Activated gamma-delta T cell treated with Interleukin-2 at 50 U/mL for 16 hours (primary cell): ENCODE data around the gene IFNG.

ENCODE experiments used
- DNase-seq: peaks from one replicate; pipeline ENCODE4 v3.0.0-alpha.2; 2020

Gene IFNG

DNA sequence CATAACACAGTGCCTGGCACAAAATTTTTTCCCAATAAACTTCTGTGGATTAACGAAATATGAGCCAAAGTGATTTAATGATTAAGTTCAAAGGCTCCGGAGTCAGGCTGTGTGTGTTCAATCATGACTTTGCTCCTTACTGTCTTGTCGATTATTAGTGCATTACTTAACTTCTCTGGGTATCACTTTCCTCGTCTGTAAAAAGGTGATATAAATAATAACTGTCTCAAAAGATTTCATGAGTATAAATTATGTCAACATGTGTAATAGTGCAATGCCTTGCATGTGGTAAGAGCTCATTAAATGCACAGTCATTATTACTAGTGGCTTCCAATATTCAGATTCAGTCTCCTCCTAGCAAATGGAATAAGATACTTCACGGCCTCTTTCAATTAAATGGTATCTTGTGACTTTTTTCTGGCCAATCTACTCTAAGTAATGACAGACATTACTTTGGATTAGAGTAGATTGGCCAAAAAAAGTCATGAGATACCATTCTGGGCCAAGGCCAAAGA lies 6.8 kb upstream of the IFNG start:
- DNase-seq: no peak

DNA sequence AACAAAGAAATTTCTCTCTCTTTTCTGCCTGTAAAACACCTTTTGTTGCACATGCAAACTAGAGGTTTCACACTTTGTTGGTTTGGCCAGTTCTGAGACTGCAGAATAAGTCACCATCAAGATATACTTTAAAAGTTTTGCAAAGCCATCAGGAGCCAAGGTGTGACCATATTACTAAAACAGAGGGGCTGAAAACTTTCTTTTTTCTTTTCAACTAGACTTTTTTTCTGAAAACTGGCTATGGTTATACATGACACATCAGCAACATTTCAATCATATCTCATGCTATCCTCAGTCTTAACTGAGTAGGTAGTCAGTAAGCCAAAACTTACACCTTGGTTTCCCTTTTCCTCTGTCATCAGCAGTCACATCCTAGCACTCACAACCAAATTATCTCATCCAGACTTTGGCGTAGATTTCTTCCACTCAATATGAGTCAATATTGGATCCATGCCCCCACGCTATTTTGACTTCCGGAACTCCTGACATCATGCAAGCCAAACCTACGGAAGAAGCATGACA lies 4.1 kb upstream of the IFNG start:
- DNase-seq: no peak

DNA sequence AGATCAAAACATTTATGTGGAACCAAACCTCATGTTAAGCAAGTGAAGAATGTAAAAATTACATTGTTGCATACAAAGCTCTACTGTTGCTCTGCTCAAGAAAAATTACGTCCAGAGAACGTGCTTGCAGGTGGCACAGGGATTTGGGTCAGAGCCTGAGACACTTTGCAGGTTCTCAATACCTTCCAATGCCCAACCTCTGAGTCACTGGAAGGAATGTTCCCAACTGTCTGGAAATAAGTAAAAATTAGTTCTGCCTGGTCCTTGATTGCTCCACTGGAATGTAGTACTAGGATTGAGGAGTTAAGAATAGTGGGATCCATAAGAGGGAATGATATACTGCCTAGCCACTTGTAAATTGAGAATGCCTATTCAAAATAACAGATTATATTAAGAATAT lies 2.8 kb upstream of the IFNG start:
- DNase-seq: no peak

DNA sequence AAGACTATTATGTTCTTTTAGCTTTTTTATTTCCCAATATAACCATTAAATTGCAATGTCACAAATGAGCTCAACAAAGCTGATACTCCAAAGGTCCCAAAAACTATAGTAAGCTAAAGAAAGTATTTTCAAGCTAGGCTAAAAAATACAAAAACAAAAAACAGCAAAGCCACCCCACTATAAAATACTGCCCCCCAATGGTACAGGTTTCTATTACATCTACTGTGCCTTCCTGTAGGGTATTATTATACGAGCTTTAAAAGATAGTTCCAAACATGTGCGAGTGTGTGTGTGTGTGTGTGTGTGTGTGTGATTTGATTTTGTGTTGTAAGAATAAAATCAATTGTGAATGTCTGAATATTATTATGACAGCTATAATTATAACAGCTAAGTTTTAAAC lies 1.1 kb downstream of the IFNG start:
- no peak for DNase-seq

DNA sequence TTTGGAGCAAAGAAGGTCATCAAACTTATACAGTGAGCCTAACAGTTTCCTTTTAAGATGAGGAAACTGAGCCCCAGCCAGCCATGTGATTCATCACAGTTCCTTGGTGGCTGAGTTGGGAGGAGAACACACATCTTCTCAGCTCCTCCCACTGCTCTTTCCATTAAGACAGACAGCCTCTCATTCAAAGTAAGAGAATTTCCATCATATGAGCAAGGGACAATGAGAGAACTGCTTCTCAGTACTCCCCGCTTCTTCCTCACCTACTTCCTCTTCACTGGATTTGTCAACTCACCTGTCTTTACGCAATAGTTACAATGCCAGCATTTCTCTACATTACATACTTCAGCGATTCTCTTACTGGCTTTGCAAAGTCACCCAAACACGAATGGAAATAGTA lies 2.2 kb downstream of the IFNG start:
- DNase-seq: no peak

DNA sequence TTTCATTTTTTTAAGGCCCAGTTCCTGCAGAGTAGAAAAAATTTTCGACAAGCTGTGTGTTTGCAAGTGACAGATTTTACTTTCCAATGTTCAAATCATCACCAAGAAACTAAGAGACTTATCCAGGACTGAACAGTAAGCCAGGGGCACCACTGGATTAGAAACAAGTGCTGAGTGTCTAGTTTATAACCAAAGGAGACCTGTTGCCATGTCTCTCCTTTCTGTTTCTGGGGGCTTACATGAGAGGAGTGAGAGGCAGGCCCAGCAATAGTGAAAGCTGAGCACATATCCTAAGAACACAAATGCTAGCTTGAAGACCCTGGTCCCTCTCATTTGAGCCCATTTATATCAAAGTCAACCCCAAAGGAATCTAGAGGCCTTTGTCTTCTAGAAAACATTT lies 2.9 kb downstream of the IFNG start:
- no peak for DNase-seq

DNA sequence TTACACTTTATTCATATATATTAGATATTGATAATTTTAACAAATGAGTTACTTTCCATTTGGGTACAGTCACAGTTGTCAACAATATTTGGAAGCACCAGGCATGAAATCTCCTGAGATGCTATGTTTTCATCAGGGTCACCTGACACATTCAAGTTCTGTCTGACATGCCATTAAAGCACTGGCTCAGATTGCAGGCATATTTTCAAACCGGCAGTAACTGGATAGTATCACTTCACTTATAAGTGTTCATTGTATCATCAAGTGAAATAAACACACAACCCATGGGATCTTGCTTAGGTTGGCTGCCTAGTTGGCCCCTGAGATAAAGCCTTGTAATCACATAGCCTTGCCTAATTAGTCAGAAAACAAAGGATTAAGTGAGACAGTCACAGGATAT lies 4.8 kb downstream of the IFNG start:
- no peak for DNase-seq

DNA sequence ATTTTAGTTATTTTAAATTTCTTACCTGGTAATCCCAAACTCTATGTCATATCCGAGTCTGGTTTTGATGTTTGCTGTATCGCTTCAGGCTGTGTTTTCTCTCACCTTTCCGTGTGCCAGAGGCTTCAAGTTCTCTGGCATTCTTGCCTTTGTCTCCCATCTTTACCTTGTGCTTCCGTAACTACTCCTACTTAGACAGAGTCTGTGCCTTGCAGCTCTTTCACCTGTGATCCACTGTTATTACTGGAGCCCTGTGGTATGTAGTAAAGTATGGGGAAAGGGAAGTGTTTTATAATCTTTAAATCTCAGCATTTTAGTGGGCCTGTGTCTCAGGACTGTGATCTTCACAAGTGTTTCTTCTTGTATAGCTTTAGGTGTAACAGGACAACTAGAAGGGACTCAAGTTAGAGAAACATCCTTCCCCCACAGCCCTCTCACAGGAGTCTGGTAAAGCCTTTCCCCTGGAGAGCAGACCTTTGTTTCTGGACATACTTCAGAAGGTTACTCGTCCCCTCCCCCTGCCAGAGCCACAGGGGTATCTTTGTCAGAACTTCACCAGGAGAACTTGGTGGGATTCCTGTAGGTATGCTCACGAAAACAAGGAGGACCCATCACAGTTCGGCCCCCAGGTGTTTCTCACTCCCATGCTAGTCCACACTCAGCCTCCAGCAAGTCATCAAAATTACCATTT lies 11.1 kb downstream of the IFNG start:
- no peak for DNase-seq

DNA sequence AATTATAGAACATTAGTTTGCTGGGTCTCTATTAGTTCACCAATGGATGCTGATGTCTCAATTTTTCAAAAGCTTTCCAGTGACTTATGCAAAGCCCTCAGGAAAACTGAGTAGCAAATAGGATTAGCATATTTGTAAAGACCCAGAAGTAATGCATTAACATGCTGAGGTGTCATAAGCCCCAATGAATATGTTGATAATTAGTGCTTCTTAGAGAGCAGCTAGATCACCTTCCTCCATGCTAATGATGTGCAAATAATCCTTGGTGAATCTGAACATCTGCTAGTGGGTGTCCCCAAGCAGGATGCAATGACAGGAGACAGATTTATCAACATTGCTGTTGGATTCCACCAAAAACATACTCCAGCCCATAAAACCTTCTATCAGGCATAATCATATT lies 19.0 kb downstream of the IFNG start:
- DNase-seq: no peak

DNA sequence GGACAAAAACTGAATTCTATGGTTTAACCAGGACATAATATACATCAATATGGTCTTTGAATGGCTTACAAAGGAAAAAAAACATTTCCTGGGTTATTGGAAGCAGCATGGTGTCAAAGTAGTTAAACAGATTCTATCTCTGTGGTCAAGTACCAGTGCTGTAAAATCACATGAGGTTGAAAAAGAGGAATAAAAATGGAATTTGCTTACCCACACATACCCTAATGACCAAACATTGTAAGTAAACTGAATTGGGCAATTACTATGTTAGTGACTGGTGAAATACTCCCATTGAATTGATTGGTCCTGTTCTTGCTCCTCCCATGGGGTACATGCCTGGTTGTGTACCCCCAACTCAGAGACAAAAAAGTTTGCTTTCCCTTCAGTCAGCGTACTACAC lies 19.6 kb downstream of the IFNG start:
- DNase-seq: no peak

DNA sequence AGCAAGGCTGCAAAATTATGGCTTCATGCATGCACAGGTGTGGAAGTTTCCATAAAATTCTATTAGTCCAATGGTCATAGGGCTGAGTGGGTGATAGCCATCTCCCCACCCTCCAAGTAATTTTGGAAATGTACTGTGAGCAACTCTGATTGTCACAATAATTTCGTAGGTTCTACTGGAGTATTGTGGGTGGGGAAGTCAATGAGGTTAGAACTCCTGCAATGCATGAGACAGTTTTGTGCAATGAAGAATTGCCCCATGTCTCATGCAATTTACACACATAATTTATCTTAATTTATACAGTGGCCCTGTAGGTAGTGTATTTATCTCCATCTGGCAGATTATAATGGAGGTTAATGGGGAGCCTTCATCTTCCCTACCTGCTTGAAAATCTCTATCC lies 20.5 kb downstream of the IFNG start:
- no peak for DNase-seq

DNA sequence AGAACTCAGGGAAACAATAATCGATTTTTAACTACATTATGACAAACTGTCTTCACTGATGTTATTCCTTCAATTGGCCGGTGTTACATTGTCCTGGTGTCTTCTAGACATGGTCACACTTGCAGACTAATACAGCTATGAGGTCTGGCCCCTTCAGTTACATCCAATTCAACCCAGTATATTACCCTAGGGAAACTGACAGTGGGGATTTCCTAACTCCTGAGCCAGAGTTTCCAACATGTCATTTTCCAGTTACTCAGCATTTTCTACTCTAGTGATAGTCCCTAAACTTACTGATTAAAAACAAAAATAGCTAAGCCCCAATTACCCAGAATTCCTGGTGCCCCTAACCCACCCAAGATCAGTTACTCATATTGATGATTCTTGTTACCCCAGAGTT lies 21.1 kb downstream of the IFNG start:
- no peak for DNase-seq

DNA sequence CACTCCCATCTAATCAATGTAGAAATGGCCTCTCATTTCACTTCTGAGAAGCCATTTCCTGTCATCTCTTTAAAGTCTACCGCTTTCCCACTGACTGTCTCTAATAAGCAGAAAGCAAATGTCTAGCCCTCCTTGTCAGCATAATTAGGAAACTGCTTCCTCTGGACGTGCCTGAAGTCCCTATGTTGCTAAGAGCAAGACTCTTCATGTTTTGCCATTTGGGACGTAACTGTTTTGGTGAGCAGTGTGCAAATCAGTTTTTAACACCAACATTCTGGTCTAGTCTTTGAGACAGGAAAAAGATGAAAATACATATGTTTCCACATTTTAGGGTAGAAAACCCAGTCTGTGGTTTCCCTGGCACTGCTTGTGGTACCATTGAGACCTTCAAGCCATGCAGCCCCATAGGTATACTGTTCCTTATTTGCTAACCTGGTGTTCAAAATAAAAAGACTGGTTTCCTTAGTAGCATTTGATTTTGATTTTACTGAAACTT lies 22.2 kb downstream of the IFNG start:
- no peak for DNase-seq

DNA sequence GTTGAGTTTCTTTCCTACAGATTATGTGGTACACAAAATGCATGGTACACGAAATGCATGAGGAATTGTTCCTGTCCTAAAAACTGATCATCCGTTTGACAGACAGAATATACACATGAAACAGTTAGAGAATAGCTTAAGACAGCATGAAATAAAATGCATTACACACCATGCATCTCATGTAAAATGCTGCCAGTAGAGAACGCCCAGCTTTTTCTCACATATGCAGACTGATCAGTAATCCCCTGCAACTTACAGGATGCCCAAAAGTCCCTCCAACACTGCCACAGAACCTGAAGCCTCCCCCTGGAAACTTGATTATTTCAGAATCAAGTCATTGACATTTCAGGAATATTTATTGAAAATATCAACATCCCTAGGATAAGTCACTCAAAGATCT lies 24.0 kb downstream of the IFNG start:
- DNase-seq: no peak

DNA sequence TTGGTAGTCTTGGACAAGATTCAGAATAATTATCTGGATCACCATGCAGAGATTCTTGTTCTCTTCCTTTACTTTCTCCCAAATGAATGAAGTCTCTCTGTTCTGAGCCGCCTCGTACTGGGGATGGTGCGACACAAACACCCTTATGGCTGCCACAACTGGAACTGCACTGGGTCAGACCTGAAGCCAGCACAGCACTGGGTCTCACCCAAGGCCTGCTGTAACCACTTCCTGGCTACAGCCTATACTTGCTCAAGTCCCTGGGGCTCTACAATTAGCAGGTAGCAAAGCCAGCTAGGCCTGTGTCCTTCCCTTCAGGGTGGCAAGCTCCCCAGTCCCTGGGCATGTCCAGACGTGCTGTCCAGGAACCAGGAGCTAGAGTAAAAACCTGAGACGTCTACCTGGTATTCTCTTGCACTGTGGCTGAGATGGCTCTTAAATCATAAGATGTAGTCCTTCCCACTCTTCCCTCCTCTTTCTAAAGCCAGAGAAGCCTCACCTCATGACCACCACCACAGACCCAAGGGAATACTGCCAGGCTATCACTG lies 27.6 kb downstream of the IFNG start:
- DNase-seq: no peak

DNA sequence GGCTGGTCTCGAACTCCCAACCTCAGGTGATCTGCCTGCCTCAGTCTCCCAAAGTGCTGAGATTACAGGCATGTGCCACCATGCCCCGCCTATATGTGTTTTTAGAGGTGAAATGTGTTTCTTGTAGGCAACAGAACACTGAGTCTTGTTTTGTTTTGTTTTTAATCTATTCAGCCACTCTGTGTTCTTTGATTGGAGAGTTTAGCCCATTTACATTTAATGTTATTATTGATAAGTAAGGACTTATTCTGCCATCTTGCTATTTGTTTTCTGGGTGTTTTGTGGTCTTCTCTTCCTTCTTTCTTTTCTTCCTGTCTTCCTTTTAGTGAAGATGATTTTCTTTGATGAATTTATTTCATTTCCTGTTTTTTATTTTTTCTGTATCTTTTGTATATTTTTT lies 29.6 kb downstream of the IFNG start:
- no peak for DNase-seq

DNA sequence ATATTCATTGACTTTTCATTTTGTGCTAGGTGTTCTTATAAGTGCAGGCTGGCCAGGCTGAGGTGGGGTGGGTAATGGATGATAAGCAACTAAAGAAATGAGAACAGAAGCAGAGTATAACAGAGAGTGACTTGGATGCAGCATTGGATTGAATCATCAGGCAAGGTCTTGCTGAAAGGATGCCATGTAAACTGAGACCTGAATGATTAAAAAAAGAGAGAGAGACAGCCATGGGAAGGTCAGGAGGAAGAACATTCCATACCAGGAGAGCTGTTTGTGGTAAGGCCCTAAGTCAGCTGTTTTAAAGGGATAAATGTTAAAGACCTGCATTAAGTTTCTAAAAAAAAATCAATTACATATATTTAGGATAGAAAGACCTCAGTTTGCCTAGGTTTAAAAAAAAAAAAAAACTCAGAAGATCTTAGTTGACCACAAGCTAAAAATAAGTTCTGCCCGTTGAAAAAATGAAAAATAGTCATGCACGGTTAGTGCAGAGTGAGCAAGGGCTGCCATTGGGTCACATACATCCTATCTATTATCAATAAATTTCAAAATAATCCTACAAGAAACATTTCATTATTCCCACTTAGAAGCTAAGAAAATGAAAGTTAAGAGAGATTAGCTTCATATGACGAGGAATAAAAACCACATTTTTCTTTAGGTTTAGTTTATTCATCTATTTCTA lies 37.2 kb downstream of the IFNG start:
- DNase-seq: no peak

DNA sequence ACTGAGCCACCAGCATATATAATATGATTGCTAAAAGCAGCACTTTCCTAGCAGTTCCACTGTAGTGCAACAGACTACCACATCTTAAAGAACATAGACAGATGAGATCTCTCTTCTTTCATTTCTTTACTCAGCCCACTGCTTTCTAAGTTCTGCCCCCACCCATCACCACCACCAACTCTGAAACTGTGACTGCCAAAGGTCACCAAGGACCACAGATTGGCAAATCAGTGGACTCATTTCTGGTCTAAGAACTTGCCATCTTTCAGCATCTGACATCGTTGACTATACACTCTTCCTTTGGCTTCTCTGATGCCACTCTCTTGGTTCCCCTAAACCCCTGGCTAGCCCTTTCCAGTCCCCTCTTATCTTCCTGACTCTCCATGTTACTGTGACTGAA lies 38.4 kb downstream of the IFNG start:
- DNase-seq: no peak

DNA sequence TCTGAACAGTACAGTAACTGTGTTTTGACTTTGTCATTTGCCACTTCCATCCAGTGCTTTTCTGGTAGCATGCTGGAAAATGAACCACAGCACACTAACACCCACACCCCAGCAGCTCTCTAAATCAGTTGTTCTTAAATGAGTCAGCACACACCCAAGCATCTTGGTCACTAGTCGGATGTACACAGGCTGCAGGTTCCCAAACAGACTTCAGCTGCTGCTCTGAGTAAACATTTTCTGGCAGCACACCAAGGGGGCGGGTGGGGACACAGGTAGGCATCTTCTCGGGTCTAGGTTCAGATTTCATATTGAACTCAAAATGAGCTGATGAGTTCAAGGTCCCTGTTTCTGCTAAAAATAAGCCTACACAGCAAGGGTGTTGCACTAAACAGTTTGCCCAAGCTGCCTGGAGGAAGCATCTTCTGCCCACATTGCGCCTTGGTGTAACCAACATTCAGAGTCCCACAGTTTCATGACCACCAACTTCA lies 39.8 kb downstream of the IFNG start:
- DNase-seq: peak; percentile 47

DNA sequence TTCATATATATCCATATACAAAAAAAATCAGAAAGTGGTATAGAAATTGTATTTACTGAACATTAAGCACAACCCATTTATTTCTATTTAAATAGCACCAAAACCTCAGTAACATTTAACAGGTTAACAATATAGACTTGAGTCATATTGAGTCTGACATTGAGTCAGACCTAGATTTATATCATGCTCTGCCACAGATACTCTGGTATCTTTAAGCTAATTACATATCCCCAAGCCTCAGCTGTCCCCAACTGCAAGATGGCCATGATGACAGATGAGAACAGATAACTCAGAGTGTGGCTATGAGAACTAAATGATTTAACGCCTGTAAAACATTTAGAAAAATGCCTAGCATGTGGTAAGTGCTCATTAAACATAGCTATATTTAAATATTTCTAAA lies 40.3 kb downstream of the IFNG start:
- DNase-seq: no peak

DNA sequence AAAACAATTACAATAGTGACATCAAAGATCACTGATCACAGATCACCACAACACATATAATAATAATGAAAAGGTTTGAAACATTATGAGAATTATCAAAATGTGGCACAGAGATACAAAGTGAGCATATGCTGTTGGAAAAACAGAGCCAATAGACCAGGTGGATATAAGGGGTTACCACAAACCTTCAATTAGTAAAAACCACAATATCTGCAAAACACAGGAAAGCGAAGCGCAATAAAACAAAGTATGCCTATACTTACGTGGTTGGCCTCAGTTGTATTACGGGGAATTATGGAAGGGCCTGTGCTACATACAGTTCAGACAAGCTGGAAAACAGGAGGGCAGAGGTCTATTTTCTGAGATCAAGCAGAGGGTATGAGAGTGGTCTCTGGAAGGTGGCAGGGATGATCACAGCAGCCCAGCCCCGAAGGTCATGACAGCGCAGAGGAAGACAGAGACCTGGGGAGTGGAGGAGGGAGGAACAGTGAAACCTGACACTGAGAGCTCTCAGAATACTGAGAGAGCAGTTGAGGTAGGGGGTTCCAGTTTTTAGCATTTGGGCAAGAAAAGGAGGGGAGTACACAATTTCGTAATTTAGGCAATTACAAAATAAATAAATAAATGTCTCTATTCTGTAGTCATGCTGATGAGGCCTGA lies 41.3 kb downstream of the IFNG start:
- no peak for DNase-seq

DNA sequence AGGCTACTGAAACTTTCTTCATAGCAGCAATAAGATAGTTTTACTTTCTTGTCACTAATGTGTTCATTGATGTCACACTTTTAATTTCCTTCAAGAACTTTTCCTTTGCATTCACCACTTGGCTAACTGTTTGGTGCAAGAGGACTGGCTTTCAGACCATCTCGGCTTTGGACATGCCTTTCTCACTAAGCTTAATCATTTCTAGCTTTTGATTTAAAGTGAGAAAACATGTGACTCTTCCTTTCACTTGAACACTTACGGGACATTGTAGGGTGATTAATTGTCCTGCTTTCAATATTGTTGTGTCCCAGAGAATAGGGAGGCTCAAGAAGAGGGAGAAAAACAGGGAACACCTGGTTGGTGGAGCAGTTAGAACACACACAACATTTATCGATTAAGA lies 41.9 kb downstream of the IFNG start:
- DNase-seq: no peak

DNA sequence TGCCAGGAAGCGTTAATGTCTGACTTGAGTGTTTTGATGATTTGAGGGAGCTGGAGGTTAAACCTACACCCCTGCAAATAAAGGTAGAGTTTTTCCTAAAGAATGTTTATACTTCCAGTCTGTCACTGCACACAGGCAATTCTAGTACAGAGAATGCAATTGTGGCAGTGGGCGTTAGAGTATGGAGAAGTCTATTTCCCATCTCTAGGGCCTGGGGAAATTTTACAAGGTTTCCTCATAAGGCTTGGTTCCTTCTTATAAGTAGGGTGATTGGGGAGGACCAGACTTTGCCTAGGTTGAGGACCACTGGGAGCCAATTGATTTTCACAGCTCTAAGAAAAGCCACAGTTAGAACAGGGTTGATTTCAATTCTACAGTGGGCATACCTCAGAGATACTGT lies 44.3 kb downstream of the IFNG start:
- no peak for DNase-seq
